Renal cortex interstitium (tissue), 15 donors: Measurements from ENCODE around the gene KANK2. TPM values are rescaled to one million over a fixed set of nuclear protein-coding genes. Genes with fewer than 3 reads are reported as not detected.

ENCODE experiments used
- DNase-seq, 11 donors: peaks; one replicate each; pipeline ENCODE4 v3.0.0-alpha.2; 2013; ENCODE audit warnings: low read depth in 9 of 11, low spot score in 4 of 11; ENCODE audit errors: extremely low read depth in 1 of 11
- long read RNA-seq, 16 experiments: transcript quantifications; one replicate each; lab custom pipeline, GENCODE V29; 2026
- polyA plus RNA-seq, 3 donors: library from polyadenylated mRNA; unstranded; fragments of 120-200 nt; gene quantifications; one replicate each; pipeline ENCODE4 v1.2.1, GENCODE V29; 2013; ENCODE audit not compliant: insufficient read length in 3 of 3

KANK2 gene
- 100 to 1,000 TPM; 115 to 130 (median 116) TPM for polyA plus RNA-seq
- long read RNA-seq, donor 1, partial matches to known transcripts: 7 of 12 reads
- long read RNA-seq, donor 1, other reads (novel, unspliced or antisense): 0 of 12 reads
- long read RNA-seq, donor 2, partial matches to known transcripts: 25 of 26 reads
- long read RNA-seq, donor 2, other reads (novel, unspliced or antisense): 0 of 26 reads
- long read RNA-seq, donor 3, full-length matches to known transcripts: 7 of 7 reads
- long read RNA-seq, donor 3, partial matches to known transcripts: 0 of 7 reads
- long read RNA-seq, donor 3, other reads (novel, unspliced or antisense): 0 of 7 reads
- long read RNA-seq, donor 4: 0 reads
- long read RNA-seq, donor 5: 0 reads
- long read RNA-seq, donor 6, transcript KANK2-206 (1 exons, 1,126 nt): major isoform, 8 of 9 reads
- long read RNA-seq, donor 6, partial matches to known transcripts: 0 of 9 reads
- long read RNA-seq, donor 6, other reads (novel, unspliced or antisense): 0 of 9 reads
- long read RNA-seq, donor 7, full-length matches to known transcripts: 6 of 12 reads
- long read RNA-seq, donor 7, partial matches to known transcripts: 6 of 12 reads
- long read RNA-seq, donor 7, other reads (novel, unspliced or antisense): 0 of 12 reads
- long read RNA-seq, donor 8: 0 reads
- long read RNA-seq, donor 9, partial matches to known transcripts: 0 of 3 reads
- long read RNA-seq, donor 9, other reads (novel, unspliced or antisense): 0 of 3 reads
- long read RNA-seq, donor 10, partial matches to known transcripts: 0 of 1 reads
- long read RNA-seq, donor 10, other reads (novel, unspliced or antisense): 0 of 1 reads
- long read RNA-seq, donor 11, full-length matches to known transcripts: 3 of 3 reads
- long read RNA-seq, donor 11, partial matches to known transcripts: 0 of 3 reads
- long read RNA-seq, donor 11, other reads (novel, unspliced or antisense): 0 of 3 reads
- long read RNA-seq, donor 12, partial matches to known transcripts: 0 of 1 reads
- long read RNA-seq, donor 12, other reads (novel, unspliced or antisense): 0 of 1 reads
- long read RNA-seq, donor 13: 0 reads
- long read RNA-seq, donor 14, full-length matches to known transcripts: 3 of 9 reads
- long read RNA-seq, donor 14, partial matches to known transcripts: 0 of 9 reads
- long read RNA-seq, donor 14, other reads (novel, unspliced or antisense): 6 of 9 reads
- long read RNA-seq, donor 15, partial matches to known transcripts: 0 of 7 reads
- long read RNA-seq, donor 15, other reads (novel, unspliced or antisense): 0 of 7 reads
- long read RNA-seq, donor 16, full-length matches to known transcripts: 7 of 15 reads
- long read RNA-seq, donor 16, partial matches to known transcripts: 8 of 15 reads
- long read RNA-seq, donor 16, other reads (novel, unspliced or antisense): 0 of 15 reads

DNA sequence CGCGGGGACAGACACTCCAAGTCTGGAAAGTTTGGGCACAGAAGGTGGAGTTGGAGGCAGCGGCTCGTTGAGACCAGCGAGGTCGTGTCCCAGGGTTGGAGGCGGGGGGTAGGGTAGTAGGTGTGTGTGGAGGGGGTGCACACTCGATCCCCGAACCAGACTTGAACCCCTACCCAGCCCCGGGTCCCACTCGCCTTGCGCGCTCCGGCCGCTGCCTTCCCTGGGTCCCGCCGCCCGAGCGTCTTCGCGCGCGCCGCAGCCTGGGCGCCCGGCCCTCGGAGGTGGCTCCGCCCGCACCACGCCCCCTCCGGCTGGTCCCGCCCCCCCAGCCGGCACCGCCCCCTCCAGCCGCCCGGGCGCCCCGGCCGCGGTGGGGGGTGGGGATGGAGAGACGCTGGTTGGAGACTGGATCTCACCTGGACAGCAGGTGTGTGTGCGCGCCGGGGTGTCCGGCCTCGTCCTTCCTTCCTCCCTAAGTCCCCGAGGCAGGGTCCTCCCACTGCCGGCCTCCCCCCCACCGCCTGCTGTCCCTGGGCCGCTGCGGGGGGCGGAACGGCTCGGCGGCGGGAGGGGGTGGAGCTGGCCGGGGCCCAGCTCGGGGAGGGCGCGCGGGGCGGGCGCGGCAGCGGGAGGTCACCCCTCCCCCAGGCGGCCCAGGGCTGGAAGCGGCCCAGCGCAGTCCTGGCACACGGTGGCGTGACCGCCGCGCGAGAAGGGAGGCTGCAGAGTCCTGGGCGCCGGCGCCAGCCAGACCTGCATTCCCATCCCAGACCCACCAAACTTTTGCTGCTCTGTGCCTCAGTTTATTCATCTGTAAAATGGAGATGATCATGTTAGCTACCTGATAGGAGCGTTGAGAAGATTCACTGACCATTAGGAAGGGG is at the start of gene KANK2:
Gene KANK2 (minus strand): TSS at position 255 of the 884 bp plus-strand sequence. CDS start 3,034 bp downstream, outside the sequence.
- DNase-seq: peak; percentile 59 to 82 (median 78)

- DNase-seq: no peak
Measured at GRCh38 chr19:11246941-11247340, 49.6 kb upstream of the KANK2 start.

GRCh38 chr19:11244846-11245589 is 47.7 kb upstream of the KANK2 start:
- DNase-seq: no peak

DNA sequence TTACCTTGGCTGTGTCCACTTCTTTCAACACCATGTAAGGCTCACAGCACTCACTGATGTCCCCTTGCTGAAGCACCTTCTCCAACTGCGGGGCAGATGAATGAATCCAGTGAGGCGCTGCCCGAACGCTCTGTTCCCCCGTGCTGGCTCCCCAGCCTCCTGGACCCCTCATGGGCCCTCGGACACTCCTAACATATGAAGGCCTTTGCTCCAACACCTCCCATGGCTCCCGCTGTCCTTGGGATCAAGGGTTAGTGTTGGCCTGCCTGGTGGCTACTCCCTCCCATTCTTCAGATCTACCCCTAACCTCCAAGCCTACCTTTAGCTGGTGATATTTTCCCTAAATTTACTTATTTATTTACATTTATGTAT is 46.4 kb upstream of the KANK2 start:
- no peak for DNase-seq

- peak in 10 of 11 donors; percentile 17 to 79 (median 66) for DNase-seq
Measured at GRCh38 chr19:11242864-11243797, 45.8 kb upstream of the KANK2 start.

- no peak for DNase-seq
Measured at GRCh38 chr19:11242025-11242424, 44.7 kb upstream of the KANK2 start.

- no peak for DNase-seq
Measured at GRCh38 chr19:11240008-11240444, 42.7 kb upstream of the KANK2 start.

- DNase-seq: no peak
Measured at GRCh38 chr19:11239377-11240000, 42.1 kb upstream of the KANK2 start, which contains the start of gene ANGPTL8. Gene ANGPTL8 (plus strand): TSS chr19:11239619. CDS start chr19:11239638, 19 bp downstream.

DNA sequence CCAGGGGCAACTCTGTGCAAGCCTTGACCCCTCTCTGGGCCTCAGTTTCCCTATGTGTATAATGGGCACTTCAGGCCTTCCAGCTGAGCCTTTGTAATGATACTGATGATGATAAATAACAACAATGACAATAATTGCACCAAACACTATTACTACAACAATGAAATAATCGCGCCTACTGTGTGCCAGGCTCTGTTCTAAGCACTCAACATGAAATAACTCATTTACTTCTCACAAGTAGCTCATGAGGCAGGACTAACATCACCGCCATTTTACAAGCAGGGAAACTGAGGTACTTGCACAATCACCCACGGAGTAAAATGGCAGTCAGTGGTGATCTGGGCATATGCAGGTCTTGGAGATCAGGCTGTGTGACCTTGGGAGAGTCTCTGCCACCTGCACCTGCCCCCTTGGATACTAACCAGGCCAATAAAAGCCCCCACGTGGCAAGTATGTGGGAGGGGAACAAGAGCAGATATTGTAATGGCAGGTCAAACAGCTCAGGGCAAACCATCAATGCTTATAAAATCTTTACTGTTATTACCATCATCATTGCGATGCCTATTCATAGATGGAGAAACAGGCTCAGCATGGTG is 41.5 kb upstream of the KANK2 start:
- DNase-seq: no peak

DNA sequence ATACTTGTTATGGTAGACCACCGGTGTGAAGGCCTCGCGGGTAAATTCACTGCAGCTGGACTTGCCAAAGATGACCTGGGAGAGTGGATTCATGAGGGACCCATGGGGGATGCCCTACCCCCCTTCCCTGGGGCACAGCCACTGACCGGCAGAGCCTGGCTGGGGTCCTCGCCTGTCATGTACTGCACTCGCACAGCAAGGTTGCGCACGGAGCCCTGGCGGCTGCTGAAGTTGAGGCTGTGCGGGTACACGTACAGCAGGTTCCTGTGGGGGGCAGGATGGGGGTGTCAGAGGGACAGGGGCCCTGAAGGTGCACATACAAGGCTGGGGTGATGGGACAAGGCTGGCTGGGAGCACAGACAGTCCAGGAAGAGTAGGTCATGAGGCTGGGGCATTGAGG is 40.7 kb upstream of the KANK2 start:
- DNase-seq: no peak

GRCh38 chr19:11237321-11237720 is 40.0 kb upstream of the KANK2 start:
- DNase-seq: no peak

GRCh38 chr19:11236324-11237301 is 39.3 kb upstream of the KANK2 start:
- DNase-seq: no peak

DNA sequence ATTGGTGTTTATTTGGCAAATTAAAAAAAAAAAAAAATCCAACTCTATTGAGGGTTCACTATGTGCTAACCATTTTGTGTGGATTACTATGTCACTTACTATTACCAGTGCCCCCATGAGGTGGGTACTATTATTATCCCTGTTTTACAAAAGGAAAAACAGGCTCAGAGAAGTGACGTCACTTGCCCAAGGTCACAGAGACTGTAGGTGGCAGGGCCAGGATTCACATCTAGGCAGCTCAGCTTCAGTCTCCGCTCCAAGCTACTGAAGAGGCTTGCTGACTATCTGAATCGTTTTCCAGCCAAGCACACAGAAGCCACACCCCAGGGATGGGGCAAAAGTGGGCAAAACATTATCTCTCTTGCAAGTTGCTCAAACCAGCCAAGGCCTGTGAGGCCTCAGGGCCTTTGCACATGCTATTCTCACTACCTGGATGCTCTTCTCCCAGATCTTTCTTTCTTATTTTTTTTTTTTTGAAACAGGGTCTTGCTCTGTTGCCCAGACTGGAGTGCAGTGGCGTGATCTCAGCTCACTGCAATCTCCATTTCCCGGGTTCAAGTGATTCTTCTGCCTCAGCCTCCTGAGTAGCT is 37.2 kb upstream of the KANK2 start:
- no peak for DNase-seq

- no peak for DNase-seq
Measured at GRCh38 chr19:11233073-11233472, 35.7 kb upstream of the KANK2 start.
